ENCODE data around the gene THTPA.

Gene THTPA

GRCh38 chr14:23603103-23603502, 47.0 kb downstream of the THTPA start:
- Histone ChIP-seq H3K4me3 (replicated peaks; ENCODE audit: insufficient read depth, low read length) (no peak overlapping the region), H3K27ac (replicated peaks) (no peak overlapping the region), H3K27me3 (ENCODE audit: insufficient read depth, poor library complexity, severe bottlenecking) (no peaks in the 10 kb centered on the region)
- DNase-seq (ENCODE audit: low read depth in 1 of 2, low spot score in 1 of 2) = no peak
- TF ChIP-seq GABPA (IDR thresholded peaks at IDR 0.05; ENCODE audit: low read depth) (no peak), SPI1 (IDR thresholded peaks at IDR 0.05; ENCODE audit: borderline replicate concordance, low read depth) (no peak), CTCF (IDR thresholded peaks at IDR 0.05; ENCODE audit: insufficient read depth, low read length) (no peak), REST (IDR thresholded peaks at IDR 0.05; ENCODE audit: insufficient replicate concordance, low read depth) (no peak), POLR2AphosphoS5 (IDR thresholded peaks at IDR 0.05; ENCODE audit: low read depth) (no peak)

- Histone ChIP-seq H3K4me3 (replicated peaks; ENCODE audit: insufficient read depth, low read length) (no peak overlapping the region), H3K27ac (replicated peaks) (no peak overlapping the region), H3K27me3 (ENCODE audit: insufficient read depth, poor library complexity, severe bottlenecking) (no peaks in the 10 kb centered on the region)
- TF ChIP-seq SPI1 (IDR thresholded peaks at IDR 0.05; ENCODE audit: borderline replicate concordance, low read depth) (no peak), CTCF (IDR thresholded peaks at IDR 0.05; ENCODE audit: insufficient read depth, low read length) (no peak), REST (IDR thresholded peaks at IDR 0.05; ENCODE audit: insufficient replicate concordance, low read depth) (no peak), GABPA (IDR thresholded peaks at IDR 0.05; ENCODE audit: low read depth) (no peak), POLR2AphosphoS5 (IDR thresholded peaks at IDR 0.05; ENCODE audit: low read depth) (no peak)
- no peak for DNase-seq (ENCODE audit: low read depth in 1 of 2, low spot score in 1 of 2)
Measured at GRCh38 chr14:23604148-23604547, 48.1 kb downstream of the THTPA start.

GRCh38 chr14:23604675-23605170, 48.7 kb downstream of the THTPA start:
- no peak overlapping the region for H3K27ac ChIP-seq (replicated peaks)
- TF ChIP-seq GABPA (IDR thresholded peaks at IDR 0.05; ENCODE audit: low read depth) (no peak), POLR2AphosphoS5 (IDR thresholded peaks at IDR 0.05; ENCODE audit: low read depth) (no peak), CTCF (IDR thresholded peaks at IDR 0.05; ENCODE audit: insufficient read depth, low read length) (no peak), REST (IDR thresholded peaks at IDR 0.05; ENCODE audit: insufficient replicate concordance, low read depth) (no peak), SPI1 (IDR thresholded peaks at IDR 0.05; ENCODE audit: borderline replicate concordance, low read depth) (no peak)
- no peak overlapping the region for H3K4me3 ChIP-seq (replicated peaks; ENCODE audit: insufficient read depth, low read length)
- DNase-seq (ENCODE audit: low read depth in 1 of 2, low spot score in 1 of 2) = no peak
- no peaks in the 10 kb centered on the region for H3K27me3 ChIP-seq (ENCODE audit: insufficient read depth, poor library complexity, severe bottlenecking)
